Measurements from ENCODE around the gene RBM18.

The RBM18 gene

GRCh38 chr9:122213589-122214413, 50.8 kb downstream of the RBM18 start:
- peak; percentile 28 for DNase-seq (ENCODE audit: low read depth, low spot score)

GRCh38 chr9:122213102-122213588, 51.5 kb downstream of the RBM18 start:
- DNase-seq (ENCODE audit: low read depth, low spot score), result no peak
- H3K4me3 ChIP-seq (ENCODE audit: low read length), result no peak overlapping the region

More at GRCh38 chr9:122213589-122214413, 50.8 kb downstream of the RBM18 start:
- peak overlapping the region; percentile 27 for H3K4me3 ChIP-seq (ENCODE audit: low read length)

GRCh38 chr9:122212473-122213004, 52.1 kb downstream of the RBM18 start:
- no peak overlapping the region for H3K4me3 ChIP-seq (ENCODE audit: low read length)
- DNase-seq (ENCODE audit: low read depth, low spot score), result no peak

- no peak overlapping the region for H3K4me3 ChIP-seq (ENCODE audit: low read length)
- no peak for DNase-seq (ENCODE audit: low read depth, low spot score)
These were observed 55.2 kb downstream of the RBM18 start for GRCh38 chr9:122209451-122209850.

GRCh38 chr9:122207096-122207495, 57.5 kb downstream of the RBM18 start:
- DNase-seq (ENCODE audit: low read depth, low spot score), result no peak
- H3K4me3 ChIP-seq (ENCODE audit: low read length), result no peak overlapping the region

- no peak for DNase-seq (ENCODE audit: low read depth, low spot score)
- no peak overlapping the region for H3K4me3 ChIP-seq (ENCODE audit: low read length)
These were observed 58.3 kb downstream of the RBM18 start for GRCh38 chr9:122206118-122207046.

GRCh38 chr9:122205176-122205575, 59.5 kb downstream of the RBM18 start:
- H3K4me3 ChIP-seq (ENCODE audit: low read length), result no peak overlapping the region

GRCh38 chr9:122204491-122204890, 60.1 kb downstream of the RBM18 start:
- DNase-seq (ENCODE audit: low read depth, low spot score), result no peak
- H3K4me3 ChIP-seq (ENCODE audit: low read length), result no peak overlapping the region

More at GRCh38 chr9:122205176-122205575, 59.5 kb downstream of the RBM18 start:
- no peak for DNase-seq (ENCODE audit: low read depth, low spot score)

- no peak overlapping the region for H3K4me3 ChIP-seq (ENCODE audit: low read length)
- no peak for DNase-seq (ENCODE audit: low read depth, low spot score)
These were observed 60.6 kb downstream of the RBM18 start for GRCh38 chr9:122204055-122204454.

- no peak for DNase-seq (ENCODE audit: low read depth, low spot score)
These were observed 62.5 kb downstream of the RBM18 start for GRCh38 chr9:122202111-122202510.

GRCh38 chr9:122201641-122202040, 63.0 kb downstream of the RBM18 start:
- DNase-seq (ENCODE audit: low read depth, low spot score), result no peak
- H3K4me3 ChIP-seq (ENCODE audit: low read length), result no peak overlapping the region

More at GRCh38 chr9:122202111-122202510, 62.5 kb downstream of the RBM18 start:
- no peak overlapping the region for H3K4me3 ChIP-seq (ENCODE audit: low read length)

- no peak for DNase-seq (ENCODE audit: low read depth, low spot score)
- H3K4me3 ChIP-seq (ENCODE audit: low read length), result no peak overlapping the region
These were observed 63.6 kb downstream of the RBM18 start for GRCh38 chr9:122200960-122201595.

GRCh38 chr9:122197882-122198281, 66.8 kb downstream of the RBM18 start:
- no peak for DNase-seq (ENCODE audit: low read depth, low spot score)
- no peak overlapping the region for H3K4me3 ChIP-seq (ENCODE audit: low read length)

- no peak overlapping the region for H3K4me3 ChIP-seq (ENCODE audit: low read length)
- no peak for DNase-seq (ENCODE audit: low read depth, low spot score)
These were observed 67.2 kb downstream of the RBM18 start for GRCh38 chr9:122197426-122197825.

- no peak for DNase-seq (ENCODE audit: low read depth, low spot score)
- H3K4me3 ChIP-seq (ENCODE audit: low read length), result no peak overlapping the region
These were observed 68.8 kb downstream of the RBM18 start for GRCh38 chr9:122195875-122196274.

- DNase-seq (ENCODE audit: low read depth, low spot score), result no peak
- H3K4me3 ChIP-seq (ENCODE audit: low read length), result no peak overlapping the region
These were observed 71.0 kb downstream of the RBM18 start for GRCh38 chr9:122193651-122194050.

- H3K4me3 ChIP-seq (ENCODE audit: low read length), result no peak overlapping the region
- DNase-seq (ENCODE audit: low read depth, low spot score), result no peak
These were observed 71.6 kb downstream of the RBM18 start for GRCh38 chr9:122192914-122193525.

- DNase-seq (ENCODE audit: low read depth, low spot score), result no peak
These were observed 72.3 kb downstream of the RBM18 start for GRCh38 chr9:122192261-122192875.

More at GRCh38 chr9:122192261-122192875, 72.3 kb downstream of the RBM18 start:
- no peak overlapping the region for H3K4me3 ChIP-seq (ENCODE audit: low read length)
